GM23248 (cell line): Measurements from ENCODE around the gene ULK3. TPM values are rescaled to one million over a fixed set of nuclear protein-coding genes. Genes with fewer than 3 reads are reported as not detected.

Experiments
- DNase-seq: peaks from one replicate; pipeline ENCODE4 v3.0.0-alpha.2; 2015
- H2AFZ ChIP-seq: fragments of 200-600 bp; sonication (generic); 2 replicates; pipeline ENCODE4 v1.6.1; 2016; ENCODE audit warnings: antibody characterized with exemption
- H3F3A ChIP-seq: fragments of 200-600 bp; sonication (generic); 2 replicates; pipeline ENCODE4 v1.6.1; 2016; ENCODE audit warnings: mild to moderate bottlenecking, antibody characterized with exemption, mixed run types; ENCODE audit not compliant: insufficient read depth
- H3K27ac ChIP-seq: fragments of 200-600 bp; sonication (generic); 2 replicates; pipeline ENCODE4 v1.5.1; 2016; ENCODE audit warnings: mild to moderate bottlenecking
- H3K27me3 ChIP-seq: fragments of 200-600 bp; sonication (generic); replicated peaks from 2 replicates; pipeline ENCODE4 v1.6.1; 2016; ENCODE audit warnings: mild to moderate bottlenecking; ENCODE audit not compliant: insufficient read depth
- H3K36me3 ChIP-seq: fragments of 200-600 bp; sonication (generic); 2 replicates; pipeline ENCODE4 v1.6.1; 2016; ENCODE audit warnings: low read depth, mild to moderate bottlenecking
- H3K4me1 ChIP-seq: fragments of 200-600 bp; sonication (generic); 2 replicates; pipeline ENCODE4 v1.6.1; 2016; ENCODE audit warnings: mild to moderate bottlenecking; ENCODE audit not compliant: insufficient read depth
- H3K4me2 ChIP-seq: fragments of 200-600 bp; sonication (generic); one replicate; pipeline ENCODE4 v1.6.1; 2016; ENCODE audit warnings: mild to moderate bottlenecking; ENCODE audit not compliant: unreplicated experiment
- H3K4me3 ChIP-seq: fragments of 200-600 bp; sonication (generic); 2 replicates; pipeline ENCODE4 v1.5.1; 2016; ENCODE audit warnings: mild to moderate bottlenecking
- H3K79me2 ChIP-seq: fragments of 200-600 bp; sonication (generic); 2 replicates; pipeline ENCODE4 v1.6.1; 2016; ENCODE audit warnings: mild to moderate bottlenecking; ENCODE audit not compliant: insufficient read depth
- H3K9ac ChIP-seq: fragments of 200-600 bp; sonication (generic); 2 replicates; pipeline ENCODE4 v1.6.1; 2016; ENCODE audit warnings: mild to moderate bottlenecking
- H3K9me2 ChIP-seq: fragments of 200-600 bp; sonication (generic); 2 replicates; pipeline ENCODE4 v1.6.1; 2016; ENCODE audit warnings: mixed run types, mild to moderate bottlenecking, moderate library complexity; ENCODE audit not compliant: insufficient read depth
- H3K9me3 ChIP-seq: fragments of 200-600 bp; sonication (generic); one replicate; pipeline ENCODE4 v1.6.1; 2017; ENCODE audit warnings: low read depth
- H4K20me1 ChIP-seq: fragments of 200-600 bp; sonication (generic); 2 replicates; pipeline ENCODE4 v1.6.0; 2016; ENCODE audit not compliant: insufficient read depth
- EZH2 ChIP-seq: fragments of 200-600 bp; sonication (generic); IDR thresholded peaks from 2 replicates; pipeline ENCODE4 v1.6.1; 2018; ENCODE audit warnings: antibody characterized with exemption, mild to moderate bottlenecking; ENCODE audit not compliant: insufficient read depth, poor library complexity, severe bottlenecking
- EZH2phosphoT487 ChIP-seq: fragments of 200-600 bp; sonication (generic); IDR thresholded peaks from 2 replicates; pipeline ENCODE4 v1.6.1; 2018; ENCODE audit warnings: antibody characterized with exemption, moderate library complexity, mild to moderate bottlenecking, low read depth; ENCODE audit not compliant: insufficient read depth
- WGBS, 2 experiments: methylation state at CpG; one replicate each; pipeline ENCODE4 v1.1.6; 2015 to 2017; ENCODE audit warnings: low lambda C conversion rate in 2 of 2, low coverage in 1 of 2; ENCODE audit errors: missing lambda C conversion rate in 2 of 2; 5-methylcytosine and 5-hydroxymethylcytosine counted together
- in situ Hi-C: fragments of 300-500 bp; cut with MboI; formaldehyde crosslinking; loops from 2 replicates; pipeline ENCODE4 v1.15.0; 2020
- polyA plus RNA-seq: library from polyadenylated mRNA; unstranded; fragments of >200 nt; fragmentation: Nextera tagmentation; extraction: Ambion mirVana; gene quantifications from 2 replicates; pipeline ENCODE4 v1.2.1, GENCODE V29; 2016
- total RNA-seq: library from RNA; depleted of rRNA; stranded (reverse); fragments of >200 nt; shearing (Covaris generic); gene quantifications from 2 replicates; pipeline ENCODE4 v1.2.3, GENCODE V29; 2014

The ULK3 gene
- total and polyA plus RNA-seq, 2 experiments from 2014 or later, result 14.6 to 30.3 TPM

DNA sequence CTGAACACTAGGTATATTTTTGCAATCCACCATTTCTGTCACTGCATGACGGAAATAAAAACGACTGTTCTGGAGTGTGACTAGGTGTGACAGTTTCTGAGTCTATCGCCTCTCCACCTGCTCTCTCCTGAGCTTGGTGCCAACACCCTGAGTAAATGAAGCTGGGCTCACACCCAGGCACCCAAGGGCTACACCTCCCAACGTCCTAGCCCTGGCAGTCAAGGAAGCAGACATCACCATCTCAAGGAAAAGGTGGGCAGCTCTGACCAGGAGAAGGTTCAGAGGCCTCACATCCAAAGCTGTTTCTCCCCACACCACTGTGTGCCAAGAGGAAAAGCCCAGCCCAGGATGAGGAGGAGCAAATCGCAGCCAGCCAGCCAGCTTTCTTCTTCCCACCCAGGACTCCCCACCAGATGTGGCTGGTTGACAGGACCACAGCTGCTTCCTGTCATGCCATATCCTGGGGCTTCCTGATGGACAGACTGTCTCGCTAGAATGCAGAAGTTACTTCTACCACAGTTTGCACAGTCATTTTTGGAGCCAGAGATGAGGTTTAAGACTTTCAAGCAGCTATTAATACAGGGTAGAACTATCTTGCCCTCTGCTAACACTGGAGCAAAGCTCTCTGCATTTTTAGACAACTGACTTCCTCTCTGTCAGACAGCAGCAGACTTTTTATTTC, 26.9 kb upstream of the ULK3 start:
- H3K27ac ChIP-seq, result peak overlapping the region; percentile 7; the same call in 1 of the 2 replicates
- H3K4me3 ChIP-seq, result no peak overlapping the region
- peak; percentile 29 for DNase-seq
- H3K4me2 ChIP-seq, result no peak overlapping the region
- no peak overlapping the region for H2AFZ ChIP-seq
- 42 to 44% methylated on average over 6 of the region's 6 CpGs for WGBS, 2 experiments
- no peaks in the 10 kb centered on the region for H3K9me2 ChIP-seq
- peaks cover 21% of the 10 kb centered on the region for H3K4me1 ChIP-seq
- H3K9me3 ChIP-seq, result no peaks in the 10 kb centered on the region
- no peak overlapping the region for H3K9ac ChIP-seq
- H3K36me3 ChIP-seq, result no peaks in the 10 kb centered on the region
- H3F3A ChIP-seq, result peaks cover 21% of the 10 kb centered on the region; the same call in 1 of the 2 replicates
- H3K79me2 ChIP-seq, result peaks cover 77% of the 10 kb centered on the region
- H4K20me1 ChIP-seq, result peaks cover 9% of the 10 kb centered on the region; the same call in 1 of the 2 replicates
- H3K27me3 ChIP-seq, result no peaks in the 10 kb centered on the region
- in situ Hi-C loops, result no loop called here
- no peak for TF ChIP-seq EZH2phosphoT487
- no peak for TF ChIP-seq EZH2

DNA sequence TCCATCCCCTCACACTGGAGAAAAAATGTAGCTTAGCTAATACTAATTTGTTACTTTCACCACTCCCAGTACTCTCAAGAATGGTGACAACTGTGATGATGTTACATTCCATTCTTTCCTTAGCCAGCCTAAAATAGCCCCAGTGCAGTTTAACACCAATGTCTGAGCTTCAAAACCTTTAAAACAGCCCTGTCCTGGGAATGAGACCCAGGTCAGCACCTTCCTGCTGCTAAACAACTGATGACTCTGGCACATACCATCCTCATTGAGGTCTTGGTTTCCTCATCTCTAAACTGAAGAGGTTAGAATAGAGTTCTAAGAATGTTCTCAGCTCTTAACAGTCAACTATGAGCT, 26.4 kb upstream of the ULK3 start:
- in situ Hi-C loops, result no loop called here
- TF ChIP-seq EZH2 (no peak), EZH2phosphoT487 (no peak)
- H3K9ac ChIP-seq, result no peak overlapping the region
- H3K4me1 ChIP-seq, result peaks cover 21% of the 10 kb centered on the region
- H3K27me3 ChIP-seq, result no peaks in the 10 kb centered on the region
- H3K9me2 ChIP-seq, result no peaks in the 10 kb centered on the region
- H3K9me3 ChIP-seq, result no peaks in the 10 kb centered on the region
- no peak for DNase-seq
- H3K27ac ChIP-seq, result peak overlapping the region; percentile 7; the same call in 1 of the 2 replicates
- H3K4me2 ChIP-seq, result no peak overlapping the region
- H3K36me3 ChIP-seq, result no peaks in the 10 kb centered on the region
- H3K4me3 ChIP-seq, result no peak overlapping the region
- peaks cover 23% of the 10 kb centered on the region; the same call in 1 of the 2 replicates for H3F3A ChIP-seq
- H4K20me1 ChIP-seq, result peaks cover 9% of the 10 kb centered on the region; the same call in 1 of the 2 replicates
- peaks cover 82% of the 10 kb centered on the region for H3K79me2 ChIP-seq
- no peak overlapping the region for H2AFZ ChIP-seq

DNA sequence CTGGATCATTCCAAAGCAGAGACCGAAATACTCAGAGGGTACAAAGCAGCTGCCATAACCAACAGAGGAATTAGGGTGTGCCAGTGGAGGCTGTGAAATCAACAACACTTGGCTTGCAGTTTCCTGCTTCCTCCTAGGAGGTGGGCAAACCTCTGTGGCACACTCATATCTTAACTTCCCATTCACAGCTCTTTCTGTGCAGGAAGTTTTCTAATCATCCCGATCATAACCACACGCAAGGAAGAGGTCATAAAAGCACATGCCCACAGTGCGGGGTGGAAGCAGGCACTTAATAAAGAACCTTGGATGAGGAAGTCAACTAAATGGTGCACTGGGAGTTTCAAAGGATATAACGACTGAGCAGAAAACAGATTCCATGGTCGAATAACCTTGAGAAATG, 25.1 kb upstream of the ULK3 start:
- Histone ChIP-seq H2AFZ (no peak overlapping the region), H3K36me3 (no peaks in the 10 kb centered on the region), H3K27ac (no peak overlapping the region), H3K4me3 (no peak overlapping the region), H3K4me2 (no peak overlapping the region), H3K79me2 (peaks cover 86% of the 10 kb centered on the region), H3F3A (peaks cover 32% of the 10 kb centered on the region; the same call in 1 of the 2 replicates), H3K9me2 (no peaks in the 10 kb centered on the region), H3K9ac (no peak overlapping the region), H3K4me1 (peaks cover 30% of the 10 kb centered on the region), H4K20me1 (peaks cover 10% of the 10 kb centered on the region; the same call in 1 of the 2 replicates), H3K9me3 (no peaks in the 10 kb centered on the region), H3K27me3 (no peaks in the 10 kb centered on the region)
- in situ Hi-C loops, result no loop called here
- TF ChIP-seq EZH2phosphoT487 (no peak), EZH2 (no peak)
- DNase-seq, result no peak
- WGBS, 2 experiments, result 90 to 94% methylated on average over 6 of the region's 6 CpGs

DNA sequence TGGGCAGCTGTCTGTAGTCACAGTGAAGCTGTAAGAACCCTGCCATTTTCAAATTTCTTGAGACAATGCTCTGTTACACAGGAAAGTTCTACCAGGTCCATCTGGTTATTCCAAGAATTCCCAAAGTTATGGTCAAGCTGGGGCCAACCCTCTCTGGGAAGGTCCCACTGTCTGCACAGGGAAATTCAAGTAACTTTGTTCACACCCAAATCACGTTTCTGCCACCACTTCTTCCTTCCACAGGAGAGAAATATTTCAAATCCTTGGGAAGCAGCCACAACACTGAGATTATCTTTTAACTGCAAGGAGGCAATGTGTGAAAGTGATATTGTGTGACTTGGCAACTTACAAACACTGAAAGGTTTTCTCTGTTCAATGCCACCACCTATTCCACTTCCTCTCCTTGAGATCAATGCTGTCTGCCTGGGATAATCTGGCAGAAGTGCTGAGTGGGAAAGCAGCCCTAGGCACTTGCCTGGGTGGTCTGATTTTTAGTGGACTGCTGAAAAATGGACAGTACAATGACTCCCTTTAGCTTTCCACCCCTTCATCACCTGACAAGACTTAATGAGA, 24.6 kb upstream of the ULK3 start:
- H3K4me2 ChIP-seq, result no peak overlapping the region
- peaks cover 12% of the 10 kb centered on the region; the same call in 1 of the 2 replicates for H4K20me1 ChIP-seq
- no peak for TF ChIP-seq EZH2
- TF ChIP-seq EZH2phosphoT487, result no peak
- H3F3A ChIP-seq, result peaks cover 37% of the 10 kb centered on the region; the same call in 1 of the 2 replicates
- H2AFZ ChIP-seq, result no peak overlapping the region
- no peak overlapping the region for H3K9ac ChIP-seq
- in situ Hi-C loops, result no loop called here
- no peaks in the 10 kb centered on the region for H3K36me3 ChIP-seq
- H3K9me2 ChIP-seq, result no peaks in the 10 kb centered on the region
- peaks cover 83% of the 10 kb centered on the region for H3K79me2 ChIP-seq
- DNase-seq, result no peak
- H3K4me3 ChIP-seq, result no peak overlapping the region
- WGBS, 2 experiments, result 79 to 96% methylated on average over 1 of the region's 1 CpG
- peaks cover 33% of the 10 kb centered on the region for H3K4me1 ChIP-seq
- no peaks in the 10 kb centered on the region for H3K9me3 ChIP-seq
- no peak overlapping the region for H3K27ac ChIP-seq
- no peaks in the 10 kb centered on the region for H3K27me3 ChIP-seq
